HG03432 (cell line): ENCODE data around the gene FAM120A.

Experiments used
- ATAC-seq: cut with Tn5 transposase; IDR thresholded peaks from one replicate; pipeline ENCODE4 v1.9.1; 2021; ENCODE audit warnings: mild to moderate bottlenecking, moderate library complexity; ENCODE audit not compliant: unreplicated experiment

Gene FAM120A

GRCh38 chr9:93470391-93470790 is 18.9 kb downstream of the FAM120A start:
- no peak for ATAC-seq

GRCh38 chr9:93471124-93471523 is 19.6 kb downstream of the FAM120A start:
- no peak for ATAC-seq

DNA sequence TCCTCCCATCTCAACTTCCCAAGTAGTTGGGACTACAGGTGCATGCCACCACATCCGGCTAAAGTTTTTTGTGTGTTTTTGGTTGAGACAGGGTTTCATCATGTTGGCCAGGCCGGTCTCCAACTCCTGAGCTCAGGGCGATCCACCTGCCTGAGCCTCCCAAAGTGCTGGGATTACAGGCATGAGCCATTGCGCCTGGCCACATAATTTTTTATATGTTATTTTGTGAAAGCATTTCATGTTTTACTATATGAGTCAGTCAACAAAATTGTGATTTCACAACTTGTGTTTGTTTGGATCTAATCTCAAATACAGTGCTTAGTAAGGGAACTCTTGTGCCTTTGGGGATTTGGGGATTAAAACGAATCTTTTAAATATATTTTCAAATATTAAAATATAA is 21.9 kb downstream of the FAM120A start:
- ATAC-seq, result no peak

DNA sequence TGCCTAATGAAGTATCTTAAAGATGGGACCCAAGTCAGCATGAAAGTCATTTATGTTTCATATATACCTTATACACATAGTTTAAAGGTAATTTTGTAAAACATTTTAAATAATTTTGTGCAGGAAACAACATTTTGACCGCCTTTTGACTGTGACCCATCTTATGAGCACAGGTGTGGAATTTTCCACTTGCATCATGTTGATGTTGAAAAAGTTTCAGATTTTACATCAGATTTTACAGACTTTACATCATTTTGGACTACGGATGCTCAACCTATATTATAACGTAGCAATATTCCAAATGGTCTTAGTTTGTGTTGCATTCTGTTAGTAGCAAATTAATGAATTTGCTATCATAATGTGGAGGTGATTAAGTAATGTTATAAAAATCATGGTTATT is 23.6 kb downstream of the FAM120A start:
- ATAC-seq, result no peak

DNA sequence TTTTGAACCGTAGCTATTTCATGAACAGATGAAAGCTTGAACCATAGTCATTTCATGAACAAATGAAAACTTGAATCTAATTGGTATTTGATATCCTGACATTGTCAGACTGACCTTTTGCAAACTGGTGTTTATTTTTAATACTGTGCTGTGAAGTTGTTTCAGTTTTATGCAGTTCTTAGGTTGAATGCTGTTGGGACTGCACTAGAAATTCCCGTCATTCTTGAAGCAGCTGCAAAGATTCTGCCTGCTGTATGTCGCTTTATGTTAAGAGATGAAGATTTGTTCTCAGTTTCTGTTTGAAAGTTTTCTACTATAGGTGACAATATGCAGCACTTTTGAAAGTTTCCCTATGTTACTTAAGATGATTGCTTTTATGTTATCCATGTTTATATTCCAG is 24.4 kb downstream of the FAM120A start:
- ATAC-seq, result no peak

DNA sequence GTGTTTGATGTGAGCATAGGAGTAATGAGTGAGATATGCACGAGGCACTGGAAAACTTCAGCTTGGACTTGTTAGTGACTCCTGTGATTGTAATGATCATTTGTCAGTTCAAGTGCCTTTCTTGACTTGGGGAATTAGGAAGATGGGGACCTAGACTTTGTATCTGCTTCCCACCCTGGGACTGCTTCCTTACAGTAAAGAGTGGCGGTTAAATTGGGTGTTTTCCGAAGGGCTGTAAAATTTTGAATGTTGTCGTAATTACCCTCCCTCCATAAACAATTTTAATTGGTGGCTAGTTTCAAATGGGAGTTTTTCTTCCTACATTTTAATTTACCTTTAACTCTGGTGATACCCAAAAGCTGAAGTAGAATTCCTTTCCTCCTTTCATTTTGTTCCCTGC is 25.4 kb downstream of the FAM120A start:
- no peak for ATAC-seq

DNA sequence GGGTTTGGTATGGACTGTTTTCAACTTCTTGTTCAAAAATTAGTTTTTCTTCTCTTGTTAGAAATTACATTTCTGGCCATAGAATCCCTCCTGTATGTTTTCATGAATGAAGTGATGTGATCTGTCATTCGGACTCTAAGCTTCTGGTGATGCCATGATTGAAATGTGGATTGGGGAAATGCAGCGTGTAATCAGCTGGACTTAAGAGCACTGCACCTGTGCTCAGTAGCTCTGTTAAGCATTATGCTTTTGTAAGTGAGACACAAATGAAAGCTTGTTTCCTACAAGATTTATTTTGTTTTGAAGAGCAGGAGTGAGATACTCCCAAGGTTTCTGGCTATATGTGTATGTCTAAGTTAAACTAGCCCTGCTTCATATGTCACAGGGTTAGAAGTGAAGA is 25.9 kb downstream of the FAM120A start:
- no peak for ATAC-seq

DNA sequence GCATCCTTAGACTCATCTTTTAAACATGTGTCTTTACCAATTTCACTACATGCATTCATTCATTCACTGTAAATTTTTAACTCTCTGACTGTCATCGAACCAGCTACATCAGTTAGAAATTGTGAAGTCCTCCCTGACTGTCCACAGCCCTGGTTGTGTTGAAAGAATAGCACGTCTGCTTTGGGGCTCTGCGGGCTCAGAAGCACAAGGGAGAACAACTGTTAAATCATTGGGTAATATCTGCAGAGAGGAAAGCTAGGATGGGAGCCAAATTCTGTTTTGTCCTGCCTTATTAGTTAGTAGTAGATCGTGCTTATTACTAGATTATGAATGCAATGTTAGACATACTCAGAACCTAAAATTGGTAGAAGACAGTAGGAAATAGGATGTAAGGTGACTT is 28.2 kb downstream of the FAM120A start:
- ATAC-seq, result no peak

- ATAC-seq, result no peak
Measured at GRCh38 chr9:93480262-93480661, 28.8 kb downstream of the FAM120A start.

DNA sequence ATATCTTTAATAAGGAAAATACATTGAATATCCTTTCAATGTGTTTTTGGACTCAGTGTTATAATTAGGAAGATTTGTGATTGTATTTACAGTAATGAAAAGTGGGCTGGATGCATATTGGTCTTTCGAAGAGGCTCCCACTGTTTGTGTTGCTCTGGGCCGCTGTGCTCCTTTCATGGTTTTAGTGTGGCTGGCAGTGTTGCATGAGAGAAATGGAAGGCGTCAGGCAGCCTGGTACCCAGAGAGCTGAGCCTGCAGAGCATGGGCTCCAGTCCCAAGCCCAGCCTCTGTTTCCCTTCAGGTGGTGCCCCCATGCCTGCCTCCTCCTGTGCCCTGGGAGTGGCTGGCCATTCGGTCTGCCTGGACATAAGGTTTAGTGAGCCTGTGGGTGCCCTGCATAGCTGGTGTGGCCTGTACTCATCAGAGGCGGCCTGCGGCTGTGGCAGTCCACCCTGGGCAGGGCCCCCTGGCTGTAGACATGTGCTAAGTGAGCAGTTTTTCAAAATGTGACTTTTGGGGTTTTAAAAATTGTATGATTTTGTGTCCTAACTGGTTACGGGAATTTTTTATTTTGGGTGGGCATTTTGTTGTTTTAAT is 29.3 kb downstream of the FAM120A start:
- no peak for ATAC-seq

DNA sequence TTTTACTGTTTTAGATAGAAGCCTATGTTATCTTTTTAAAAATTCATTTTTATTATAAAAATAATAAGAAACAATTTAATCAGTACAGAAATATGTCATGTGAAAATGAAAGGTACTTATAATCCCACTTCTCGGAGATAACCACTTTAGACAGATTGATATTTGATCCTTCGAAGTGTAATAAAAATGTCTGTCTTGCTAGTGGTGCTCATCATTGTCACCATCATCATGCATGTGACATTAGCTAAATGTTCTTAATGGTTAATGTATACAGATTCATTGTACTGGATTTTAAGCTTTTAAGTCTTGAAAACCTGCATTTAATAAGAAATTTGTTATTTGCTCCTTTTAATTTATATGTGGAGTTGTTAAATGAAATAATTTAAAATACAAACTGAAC is 32.0 kb downstream of the FAM120A start:
- no peak for ATAC-seq

DNA sequence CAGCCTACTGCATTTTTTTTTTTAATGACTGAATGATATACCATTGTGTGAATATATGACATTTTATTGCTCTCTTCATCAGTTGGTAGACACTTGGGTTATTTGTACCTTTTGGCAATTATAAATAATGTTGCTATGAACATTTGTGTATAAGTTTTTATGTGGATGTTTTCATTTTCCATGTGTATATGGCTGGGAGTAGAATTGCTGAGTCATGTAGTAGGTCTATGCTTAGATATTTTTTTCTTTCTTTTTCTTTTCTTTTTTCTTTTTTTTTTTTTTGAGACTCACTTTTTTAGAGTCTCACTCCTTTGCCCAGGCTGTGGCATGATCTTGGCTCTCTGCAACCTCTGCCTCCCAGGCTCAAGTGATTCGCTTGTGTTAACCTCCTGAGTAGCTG is 34.8 kb downstream of the FAM120A start:
- no peak for ATAC-seq

DNA sequence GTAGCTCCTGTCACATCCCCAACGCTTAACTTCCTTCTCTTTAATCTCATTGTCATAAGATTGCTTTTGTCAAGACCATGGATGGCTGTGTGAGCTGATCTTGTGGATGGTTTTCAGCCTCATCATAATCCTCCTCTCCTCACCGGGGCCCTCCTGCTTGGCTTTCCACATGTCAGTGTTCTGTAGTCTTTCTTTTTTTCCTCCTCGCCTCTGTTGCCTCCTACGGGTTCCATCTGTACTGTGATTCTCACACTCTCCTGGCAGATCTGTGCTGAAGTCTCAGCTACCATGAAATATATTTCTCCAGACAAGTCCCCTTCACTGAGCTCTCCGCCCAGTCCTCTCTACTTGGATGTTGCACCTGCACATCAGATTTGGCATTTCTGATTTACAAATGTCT is 36.8 kb downstream of the FAM120A start:
- no peak for ATAC-seq

DNA sequence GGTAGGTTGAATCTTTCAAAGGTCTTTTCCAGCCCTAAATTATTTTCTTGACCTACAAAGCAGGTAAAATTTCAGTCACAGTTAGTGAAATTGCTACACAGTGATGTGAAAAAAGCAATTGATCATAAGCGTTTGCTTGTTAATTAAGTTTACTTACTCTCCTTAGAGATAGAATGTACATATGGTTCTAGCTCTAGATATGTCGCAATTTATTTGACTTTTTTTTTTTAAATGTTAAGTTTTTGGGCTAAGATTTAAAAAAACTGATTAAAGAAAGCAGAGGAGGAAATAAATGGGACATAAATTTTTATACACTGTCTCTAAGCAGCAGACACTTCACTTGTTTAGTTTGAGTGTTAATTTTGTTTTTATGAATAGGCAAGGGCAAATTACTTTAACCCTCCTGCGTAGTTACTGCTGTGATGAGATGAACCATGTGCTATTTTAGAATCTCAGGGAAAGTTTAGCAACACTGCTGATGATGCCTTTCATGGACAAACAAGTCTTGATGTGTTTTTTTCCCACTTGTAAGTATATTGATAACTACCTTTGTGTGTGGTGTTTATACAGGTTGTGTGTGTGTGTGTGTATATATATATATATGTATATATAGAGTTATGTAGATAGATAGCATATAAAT is 40.2 kb downstream of the FAM120A start:
- ATAC-seq, result no peak

GRCh38 chr9:93492327-93492726 is 40.8 kb downstream of the FAM120A start:
- no peak for ATAC-seq

DNA sequence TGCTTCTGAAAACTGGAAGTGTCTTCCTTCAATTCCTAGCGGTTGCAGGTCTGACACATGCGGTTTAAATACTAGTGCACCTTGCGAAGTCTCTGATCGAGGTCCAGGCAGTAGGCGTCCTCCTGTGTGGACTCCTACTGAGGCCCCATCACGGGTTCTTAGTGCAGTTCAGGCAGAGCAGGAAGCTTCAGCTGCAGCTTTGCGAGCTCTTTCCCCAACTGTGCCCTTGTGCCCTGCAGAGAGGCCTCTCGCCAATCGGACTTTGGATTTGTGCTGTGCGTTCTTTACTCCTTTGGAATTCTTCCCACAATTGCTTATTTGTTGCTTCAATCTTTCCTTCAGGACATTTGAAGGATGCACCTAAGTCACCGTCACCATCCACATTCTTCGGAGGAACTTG is 42.5 kb downstream of the FAM120A start:
- ATAC-seq, result no peak

GRCh38 chr9:93496285-93496684 is 44.8 kb downstream of the FAM120A start:
- ATAC-seq, result no peak

GRCh38 chr9:93500571-93501298 is 49.2 kb downstream of the FAM120A start:
- no peak for ATAC-seq

DNA sequence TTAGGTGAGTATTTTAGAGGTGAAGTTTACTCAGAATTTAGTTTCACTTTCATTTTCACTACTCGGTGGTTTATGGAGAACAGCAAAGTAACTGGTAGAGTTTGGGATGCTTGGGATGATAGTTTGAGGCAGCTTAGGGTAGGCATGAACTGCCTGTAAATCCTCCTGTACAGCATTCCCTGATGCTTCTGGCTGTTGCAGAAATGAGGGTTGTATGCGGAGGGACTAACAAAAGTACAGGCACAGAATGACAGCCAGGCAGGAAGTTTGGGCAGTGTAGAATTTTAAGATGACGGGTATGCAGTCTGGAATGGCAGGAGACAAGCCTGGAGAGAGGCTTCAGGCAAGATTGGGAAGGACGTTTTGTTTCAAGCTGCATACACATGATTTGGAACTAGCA is 49.9 kb downstream of the FAM120A start:
- ATAC-seq, result no peak

DNA sequence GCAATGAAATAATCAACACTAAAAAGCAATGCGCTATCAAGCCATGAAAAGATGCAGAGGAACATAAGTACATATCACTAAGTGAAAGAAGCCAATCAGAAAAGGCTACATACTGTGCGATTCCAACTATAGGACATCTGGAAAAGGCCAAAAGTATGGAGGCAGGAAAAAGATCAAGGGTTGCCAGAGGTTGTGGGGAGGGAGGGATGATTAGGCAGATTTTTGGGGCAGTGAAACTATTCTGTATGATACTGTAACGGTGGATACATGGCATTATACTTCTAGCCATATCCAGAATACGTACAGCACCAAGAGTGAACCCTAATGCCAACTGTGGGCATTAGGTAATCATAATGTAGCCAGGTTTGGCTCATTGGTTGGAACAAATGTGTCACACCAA is 51.9 kb downstream of the FAM120A start:
- no peak for ATAC-seq

- no peak for ATAC-seq
Measured at GRCh38 chr9:93505541-93506132, 54.2 kb downstream of the FAM120A start.

GRCh38 chr9:93507768-93508167 is 56.3 kb downstream of the FAM120A start:
- no peak for ATAC-seq
